ENCODE measurements around the gene MINDY2.

DNA sequence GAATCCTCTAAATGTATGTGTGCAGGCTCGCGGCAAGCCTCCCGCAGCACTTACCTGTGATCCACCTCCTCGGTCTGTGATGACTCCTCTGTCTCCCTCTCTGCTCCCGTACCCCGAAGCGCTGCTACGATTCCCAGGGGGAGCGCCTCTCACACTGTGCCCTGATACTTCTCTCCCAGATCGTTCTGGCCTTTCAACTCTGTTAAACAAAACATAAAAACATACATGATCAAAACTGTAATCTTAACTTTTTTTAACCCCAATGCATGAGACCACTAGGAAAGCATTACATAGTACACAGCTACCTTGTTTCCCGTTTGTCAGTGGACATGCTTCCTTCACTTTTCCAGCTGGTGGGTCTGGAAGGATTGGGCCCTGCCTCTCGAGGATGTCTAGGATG is 115.8 kb downstream of the MINDY2 start:
- TF ChIP-seq POLR2AphosphoS5 (IDR thresholded peaks at IDR 0.05; ENCODE audit: borderline replicate concordance, low read depth, low read length) (no peak), EZH2 (IDR thresholded peaks at IDR 0.05) (no peak)
